Dedifferentiated amniotic fluid mesenchymal stem cell (primary cell): ENCODE data around the gene DCUN1D4.

ENCODE experiments used
- DNase-seq: peaks from one replicate; pipeline ENCODE4 v3.0.0-alpha.2; 2016; ENCODE audit errors: extremely low spot score

DCUN1D4 gene

DNA sequence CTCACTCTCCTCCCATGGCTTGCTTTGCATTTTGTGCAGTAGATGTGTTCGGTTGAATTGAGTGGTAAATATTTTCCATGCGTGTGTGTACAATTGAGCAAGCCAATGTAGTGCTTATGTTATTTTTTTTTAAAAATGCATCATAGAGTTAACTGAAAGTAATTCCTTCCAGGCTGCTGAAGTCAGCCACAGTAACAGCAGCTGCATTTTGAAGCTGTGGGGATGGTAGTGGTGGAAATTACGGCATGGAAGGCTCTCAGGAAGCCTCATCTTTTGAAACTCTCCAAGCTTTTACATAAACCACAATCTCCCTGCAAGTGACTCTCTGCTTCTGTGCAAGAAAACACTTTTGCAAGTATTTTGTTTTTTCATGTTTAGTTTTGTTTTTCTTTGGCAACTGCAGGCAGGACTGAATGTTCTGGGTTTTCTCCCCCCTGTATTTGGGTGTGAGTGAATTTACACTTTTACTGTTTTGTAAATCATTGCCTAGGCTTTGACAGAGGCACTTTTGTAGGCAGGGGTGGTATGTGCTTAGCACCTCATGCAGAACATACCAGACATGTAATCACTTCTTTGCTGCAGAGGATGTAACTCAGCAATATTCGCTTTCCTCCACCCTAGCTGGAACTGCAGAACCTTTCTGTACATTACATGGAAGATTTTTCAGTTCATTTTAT, 121.0 kb downstream of the DCUN1D4 start:
- no peak for DNase-seq

DNA sequence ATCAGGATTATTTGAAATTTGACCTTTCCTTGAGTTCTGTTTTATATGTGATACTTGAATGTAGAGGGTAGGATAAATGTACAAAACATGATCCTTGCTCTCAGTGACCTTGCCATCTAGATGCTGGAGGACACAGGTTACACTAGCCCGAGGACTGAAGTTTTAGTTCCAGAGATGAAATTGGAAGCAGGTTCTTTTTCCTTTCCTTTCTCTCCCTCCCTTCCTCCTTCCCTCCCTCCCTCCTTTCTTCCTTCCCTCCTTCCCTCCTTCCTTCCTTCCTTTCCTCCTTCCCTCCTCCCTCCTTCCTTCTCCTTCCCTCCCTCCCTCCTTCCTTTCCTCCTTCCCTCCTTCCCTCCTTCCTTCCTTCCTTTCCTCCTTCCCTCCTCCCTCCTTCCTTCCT, 122.9 kb downstream of the DCUN1D4 start:
- no peak for DNase-seq
